ENCODE results near the gene ST6GAL1.
A peak's percentile ranks its signal among the peaks of the same experiment; 100 is the strongest.

The ST6GAL1 gene

DNA sequence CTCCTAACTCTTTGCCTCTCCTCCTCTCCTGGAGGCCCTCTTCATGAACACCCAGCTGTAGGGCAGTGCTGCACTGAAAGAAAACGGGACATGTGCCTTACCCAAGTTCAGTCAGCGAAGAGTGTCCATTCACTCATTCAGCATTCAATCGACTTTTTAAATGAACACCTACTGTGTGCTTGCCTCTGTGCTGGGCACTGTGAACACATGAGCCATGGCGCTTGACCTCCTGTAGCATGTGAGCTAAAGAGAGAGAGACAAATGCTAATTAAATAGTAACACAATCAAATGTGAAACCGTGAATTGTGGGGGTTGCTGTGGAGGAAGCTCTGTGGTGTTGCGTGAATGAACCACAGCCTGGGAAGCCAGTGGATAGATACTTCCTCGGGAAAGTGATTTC lies 43.4 kb downstream of the ST6GAL1 start:
- peaks cover 15% of the 10 kb centered on the region for H3K4me1 ChIP-seq (ENCODE audit: insufficient read depth, low read length)
- no peaks in the 10 kb centered on the region for H3K27me3 ChIP-seq (ENCODE audit: insufficient read depth, low read length)
- H3K9me3 ChIP-seq (ENCODE audit: insufficient read depth, low read depth, low read length) = no peaks in the 10 kb centered on the region
- no peak overlapping the region for H3K27ac ChIP-seq (ENCODE audit: low read depth, low read length)
- peaks cover 80% of the 10 kb centered on the region for H3K36me3 ChIP-seq (ENCODE audit: insufficient read depth, low read length)
- no peak overlapping the region for H3K9ac ChIP-seq (ENCODE audit: low read depth, low read length)
- 93% methylated on average over 7 of the region's 7 CpGs for WGBS
- H3K4me3 ChIP-seq (ENCODE audit: low read length) = no peak overlapping the region

GRCh38 chr3:186974824-186975313 lies 44.5 kb downstream of the ST6GAL1 start:
- Histone ChIP-seq H3K27me3 (ENCODE audit: insufficient read depth, low read length) (no peaks in the 10 kb centered on the region), H3K36me3 (ENCODE audit: insufficient read depth, low read length) (peaks cover 84% of the 10 kb centered on the region), H3K9ac (ENCODE audit: low read depth, low read length) (no peak overlapping the region), H3K27ac (ENCODE audit: low read depth, low read length) (no peak overlapping the region), H3K4me1 (ENCODE audit: insufficient read depth, low read length) (peaks cover 15% of the 10 kb centered on the region), H3K4me3 (ENCODE audit: low read length) (no peak overlapping the region), H3K9me3 (ENCODE audit: insufficient read depth, low read depth, low read length) (no peaks in the 10 kb centered on the region)
- WGBS = 95% methylated on average over 9 of the region's 9 CpGs

- H3K9ac ChIP-seq (ENCODE audit: low read depth, low read length) = no peak overlapping the region
Measured at GRCh38 chr3:186975726-186976125, 45.4 kb downstream of the ST6GAL1 start.

GRCh38 chr3:186976837-186977750 lies 46.8 kb downstream of the ST6GAL1 start:
- 82% methylated on average over 17 of the region's 17 CpGs for WGBS
- H3K27me3 ChIP-seq (ENCODE audit: insufficient read depth, low read length) = no peaks in the 10 kb centered on the region
- peaks cover 15% of the 10 kb centered on the region for H3K4me1 ChIP-seq (ENCODE audit: insufficient read depth, low read length)
- peaks cover 87% of the 10 kb centered on the region for H3K36me3 ChIP-seq (ENCODE audit: insufficient read depth, low read length)
- no peaks in the 10 kb centered on the region for H3K9me3 ChIP-seq (ENCODE audit: insufficient read depth, low read depth, low read length)
- no peak overlapping the region for H3K9ac ChIP-seq (ENCODE audit: low read depth, low read length)
- H3K27ac ChIP-seq (ENCODE audit: low read depth, low read length) = peak overlapping the region; percentile 26; the same call in 1 of the 2 replicates
- no peak overlapping the region for H3K4me3 ChIP-seq (ENCODE audit: low read length)

More at GRCh38 chr3:186975726-186976125, 45.4 kb downstream of the ST6GAL1 start:
- 94% methylated on average over 6 of the region's 6 CpGs for WGBS
- H3K27ac ChIP-seq (ENCODE audit: low read depth, low read length) = no peak overlapping the region
- H3K4me1 ChIP-seq (ENCODE audit: insufficient read depth, low read length) = peaks cover 15% of the 10 kb centered on the region
- no peaks in the 10 kb centered on the region for H3K27me3 ChIP-seq (ENCODE audit: insufficient read depth, low read length)
- H3K9me3 ChIP-seq (ENCODE audit: insufficient read depth, low read depth, low read length) = no peaks in the 10 kb centered on the region
- H3K4me3 ChIP-seq (ENCODE audit: low read length) = no peak overlapping the region
- H3K36me3 ChIP-seq (ENCODE audit: insufficient read depth, low read length) = peaks cover 85% of the 10 kb centered on the region

GRCh38 chr3:186978712-186979111 lies 48.4 kb downstream of the ST6GAL1 start:
- peaks cover 88% of the 10 kb centered on the region for H3K36me3 ChIP-seq (ENCODE audit: insufficient read depth, low read length)
- WGBS = 88% methylated on average over 2 of the region's 2 CpGs

DNA sequence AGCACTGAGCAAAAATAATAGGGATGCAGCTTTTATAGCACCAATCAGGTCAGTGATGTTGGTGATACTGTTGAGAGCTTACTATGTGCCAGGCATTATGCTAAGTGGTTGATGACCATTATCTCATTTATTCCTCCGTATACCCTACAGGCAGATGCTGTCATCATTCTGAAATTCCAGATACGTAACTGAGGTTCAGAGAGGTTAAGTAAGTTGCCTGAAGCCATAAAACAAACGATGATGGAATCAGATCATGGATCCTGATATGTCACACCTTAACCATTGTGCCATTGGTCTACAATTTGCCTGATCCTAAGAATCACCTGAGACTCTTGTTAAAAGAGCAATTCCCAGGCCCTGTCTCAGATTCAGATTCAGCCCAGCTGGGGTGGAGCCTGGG lies 49.5 kb downstream of the ST6GAL1 start:
- Histone ChIP-seq H3K9me3 (ENCODE audit: insufficient read depth, low read depth, low read length) (no peaks in the 10 kb centered on the region), H3K27me3 (ENCODE audit: insufficient read depth, low read length) (no peaks in the 10 kb centered on the region), H3K27ac (ENCODE audit: low read depth, low read length) (no peak overlapping the region), H3K4me3 (ENCODE audit: low read length) (no peak overlapping the region), H3K4me1 (ENCODE audit: insufficient read depth, low read length) (peaks cover 15% of the 10 kb centered on the region), H3K9ac (ENCODE audit: low read depth, low read length) (no peak overlapping the region), H3K36me3 (ENCODE audit: insufficient read depth, low read length) (peaks cover 81% of the 10 kb centered on the region)
- 98% methylated on average over 3 of the region's 3 CpGs for WGBS

More at GRCh38 chr3:186978712-186979111, 48.4 kb downstream of the ST6GAL1 start:
- H3K4me3 ChIP-seq (ENCODE audit: low read length) = no peak overlapping the region
- H3K27ac ChIP-seq (ENCODE audit: low read depth, low read length) = no peak overlapping the region
- peaks cover 15% of the 10 kb centered on the region for H3K4me1 ChIP-seq (ENCODE audit: insufficient read depth, low read length)
- H3K27me3 ChIP-seq (ENCODE audit: insufficient read depth, low read length) = no peaks in the 10 kb centered on the region
- H3K9ac ChIP-seq (ENCODE audit: low read depth, low read length) = no peak overlapping the region
- H3K9me3 ChIP-seq (ENCODE audit: insufficient read depth, low read depth, low read length) = no peaks in the 10 kb centered on the region

DNA sequence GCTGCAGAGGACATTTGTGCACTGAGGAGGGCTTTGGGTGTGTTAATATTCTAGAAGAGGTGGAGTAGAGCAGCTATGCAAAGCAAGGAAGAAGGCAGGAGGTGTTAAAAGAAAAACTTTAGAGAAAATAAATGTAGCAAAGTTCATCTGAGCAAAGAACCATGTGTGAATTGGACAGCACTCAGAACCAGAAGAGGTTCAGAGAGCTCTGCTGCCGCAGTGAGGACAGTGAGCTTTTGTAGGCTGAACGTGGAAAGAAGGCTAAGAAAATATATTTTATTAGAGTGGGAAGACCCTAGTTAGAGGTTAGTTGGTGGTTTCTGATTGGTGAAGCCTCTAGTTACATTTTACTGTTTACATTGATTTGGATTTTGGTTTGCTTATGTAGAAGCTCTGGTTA lies 50.7 kb downstream of the ST6GAL1 start:
- Histone ChIP-seq H3K36me3 (ENCODE audit: insufficient read depth, low read length) (peaks cover 73% of the 10 kb centered on the region), H3K4me3 (ENCODE audit: low read length) (no peak overlapping the region), H3K9me3 (ENCODE audit: insufficient read depth, low read depth, low read length) (no peaks in the 10 kb centered on the region), H3K9ac (ENCODE audit: low read depth, low read length) (no peak overlapping the region), H3K27ac (ENCODE audit: low read depth, low read length) (no peak overlapping the region), H3K4me1 (ENCODE audit: insufficient read depth, low read length) (peaks cover 16% of the 10 kb centered on the region), H3K27me3 (ENCODE audit: insufficient read depth, low read length) (no peaks in the 10 kb centered on the region)
- 95% methylated on average over 2 of the region's 2 CpGs for WGBS

- H3K27me3 ChIP-seq (ENCODE audit: insufficient read depth, low read length) = no peaks in the 10 kb centered on the region
- H3K9ac ChIP-seq (ENCODE audit: low read depth, low read length) = no peak overlapping the region
- H3K9me3 ChIP-seq (ENCODE audit: insufficient read depth, low read depth, low read length) = no peaks in the 10 kb centered on the region
- H3K4me1 ChIP-seq (ENCODE audit: insufficient read depth, low read length) = peaks cover 7% of the 10 kb centered on the region; the same call in 1 of the 2 replicates
- WGBS = 93% methylated on average over 4 of the region's 4 CpGs
- no peak overlapping the region for H3K27ac ChIP-seq (ENCODE audit: low read depth, low read length)
- H3K36me3 ChIP-seq (ENCODE audit: insufficient read depth, low read length) = peaks cover 62% of the 10 kb centered on the region
- H3K4me3 ChIP-seq (ENCODE audit: low read length) = no peak overlapping the region
Measured at GRCh38 chr3:186983659-186984058, 53.3 kb downstream of the ST6GAL1 start.

GRCh38 chr3:186984064-186984463 lies 53.7 kb downstream of the ST6GAL1 start:
- no peak overlapping the region for H3K9ac ChIP-seq (ENCODE audit: low read depth, low read length)
- 93% methylated on average over 6 of the region's 6 CpGs for WGBS
- no peaks in the 10 kb centered on the region for H3K27me3 ChIP-seq (ENCODE audit: insufficient read depth, low read length)
- no peaks in the 10 kb centered on the region for H3K9me3 ChIP-seq (ENCODE audit: insufficient read depth, low read depth, low read length)
- peaks cover 58% of the 10 kb centered on the region for H3K36me3 ChIP-seq (ENCODE audit: insufficient read depth, low read length)
- no peak overlapping the region for H3K4me3 ChIP-seq (ENCODE audit: low read length)
- no peak overlapping the region for H3K27ac ChIP-seq (ENCODE audit: low read depth, low read length)
- peaks cover 7% of the 10 kb centered on the region; the same call in 1 of the 2 replicates for H3K4me1 ChIP-seq (ENCODE audit: insufficient read depth, low read length)

- peaks cover 7% of the 10 kb centered on the region; the same call in 1 of the 2 replicates for H3K4me1 ChIP-seq (ENCODE audit: insufficient read depth, low read length)
- no peak overlapping the region for H3K27ac ChIP-seq (ENCODE audit: low read depth, low read length)
- no peak overlapping the region for H3K9ac ChIP-seq (ENCODE audit: low read depth, low read length)
- no peaks in the 10 kb centered on the region for H3K27me3 ChIP-seq (ENCODE audit: insufficient read depth, low read length)
- H3K9me3 ChIP-seq (ENCODE audit: insufficient read depth, low read depth, low read length) = no peaks in the 10 kb centered on the region
- H3K4me3 ChIP-seq (ENCODE audit: low read length) = no peak overlapping the region
- peaks cover 51% of the 10 kb centered on the region for H3K36me3 ChIP-seq (ENCODE audit: insufficient read depth, low read length)
- WGBS = 89% methylated on average over 11 of the region's 14 CpGs
Measured at GRCh38 chr3:186985661-186986364, 55.5 kb downstream of the ST6GAL1 start.

DNA sequence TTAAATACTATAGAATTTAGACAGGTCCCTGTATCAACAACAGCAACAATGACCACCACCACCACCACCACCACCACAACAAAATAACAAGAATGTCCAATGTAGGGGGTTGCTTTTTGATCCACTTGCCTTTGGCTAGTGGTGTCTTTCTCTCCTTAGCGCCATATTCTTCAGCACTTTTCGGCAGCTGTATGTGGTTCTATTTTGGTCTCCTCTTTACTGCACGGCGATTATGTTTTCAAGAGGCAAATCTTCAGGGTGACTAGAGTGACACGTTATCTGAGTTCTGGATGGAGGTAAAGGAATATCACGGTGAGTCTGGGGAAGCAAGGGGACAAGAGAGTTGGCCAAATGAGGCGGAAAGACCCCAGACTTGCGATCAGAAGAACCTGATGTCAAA lies 56.1 kb downstream of the ST6GAL1 start:
- Histone ChIP-seq H3K27me3 (ENCODE audit: insufficient read depth, low read length) (no peaks in the 10 kb centered on the region), H3K36me3 (ENCODE audit: insufficient read depth, low read length) (peaks cover 50% of the 10 kb centered on the region), H3K9ac (ENCODE audit: low read depth, low read length) (no peak overlapping the region), H3K9me3 (ENCODE audit: insufficient read depth, low read depth, low read length) (no peaks in the 10 kb centered on the region), H3K27ac (ENCODE audit: low read depth, low read length) (no peak overlapping the region), H3K4me3 (ENCODE audit: low read length) (no peak overlapping the region), H3K4me1 (ENCODE audit: insufficient read depth, low read length) (peaks cover 7% of the 10 kb centered on the region; the same call in 1 of the 2 replicates)
- 96% methylated on average over 8 of the region's 8 CpGs for WGBS

Measured in HUES64 (cell line).